AG10803 (cell line): Measurements from ENCODE around the gene PCCA.

Experiments used
- DNase-seq: peaks from one replicate; pipeline ENCODE4 v3.0.0; 2010; ENCODE audit warnings: low read depth
- H3K4me3 ChIP-seq: 2 replicates; pipeline ENCODE4 v1.5.1; 2011; ENCODE audit warnings: mild to moderate bottlenecking, low read length, control low read depth
- TF ChIP-seq, protein P1 (sequence below): conservative IDR thresholded peaks from 2 replicates; pipeline ENCODE4 v1.5.1; 2011; ENCODE audit warnings: mild to moderate bottlenecking, low read length, control low read depth, inconsistent platforms

The PCCA gene

DNA sequence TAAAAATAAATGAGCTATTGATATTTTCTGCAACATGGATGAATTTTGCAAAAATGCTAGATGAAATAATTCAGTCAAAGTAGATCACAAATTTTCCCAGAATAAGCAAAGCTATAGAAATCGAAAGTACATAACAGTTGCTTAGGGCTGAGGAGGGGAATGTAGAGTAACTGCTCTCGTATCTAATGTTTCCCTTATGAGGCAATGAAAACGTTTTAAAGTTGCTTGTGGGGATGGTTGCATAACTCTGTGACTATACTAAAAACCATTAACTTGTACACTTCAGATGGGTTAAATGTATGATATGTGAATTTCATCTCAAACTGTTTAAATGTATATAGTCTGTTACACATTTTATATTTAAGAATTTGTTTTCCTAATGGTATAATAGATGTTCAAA, 268.0 kb downstream of the PCCA start:
- TF ChIP-seq, protein P1, sequence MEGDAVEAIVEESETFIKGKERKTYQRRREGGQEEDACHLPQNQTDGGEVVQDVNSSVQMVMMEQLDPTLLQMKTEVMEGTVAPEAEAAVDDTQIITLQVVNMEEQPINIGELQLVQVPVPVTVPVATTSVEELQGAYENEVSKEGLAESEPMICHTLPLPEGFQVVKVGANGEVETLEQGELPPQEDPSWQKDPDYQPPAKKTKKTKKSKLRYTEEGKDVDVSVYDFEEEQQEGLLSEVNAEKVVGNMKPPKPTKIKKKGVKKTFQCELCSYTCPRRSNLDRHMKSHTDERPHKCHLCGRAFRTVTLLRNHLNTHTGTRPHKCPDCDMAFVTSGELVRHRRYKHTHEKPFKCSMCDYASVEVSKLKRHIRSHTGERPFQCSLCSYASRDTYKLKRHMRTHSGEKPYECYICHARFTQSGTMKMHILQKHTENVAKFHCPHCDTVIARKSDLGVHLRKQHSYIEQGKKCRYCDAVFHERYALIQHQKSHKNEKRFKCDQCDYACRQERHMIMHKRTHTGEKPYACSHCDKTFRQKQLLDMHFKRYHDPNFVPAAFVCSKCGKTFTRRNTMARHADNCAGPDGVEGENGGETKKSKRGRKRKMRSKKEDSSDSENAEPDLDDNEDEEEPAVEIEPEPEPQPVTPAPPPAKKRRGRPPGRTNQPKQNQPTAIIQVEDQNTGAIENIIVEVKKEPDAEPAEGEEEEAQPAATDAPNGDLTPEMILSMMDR, result no peak
- H3K4me3 ChIP-seq, result no peak overlapping the region
- DNase-seq, result peak; percentile 35

DNA sequence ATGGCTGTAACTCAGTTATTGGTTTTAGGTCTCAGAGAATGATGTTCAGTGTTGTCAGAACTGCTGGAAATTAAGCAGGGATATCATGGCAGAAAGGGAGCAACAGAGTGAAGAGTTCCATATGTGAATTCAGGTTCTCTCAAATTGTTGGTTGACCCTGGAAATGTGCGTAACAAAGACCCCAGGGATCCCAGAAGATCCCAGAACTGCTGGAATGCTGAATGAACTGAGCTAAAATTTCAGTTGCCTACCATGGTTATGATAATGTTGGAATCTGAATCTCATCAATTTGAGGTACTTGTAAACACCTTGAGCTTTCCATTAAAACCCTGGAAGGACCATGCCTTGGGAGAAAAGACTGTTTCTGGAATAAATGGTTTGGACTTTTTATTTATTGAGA, 268.9 kb downstream of the PCCA start:
- H3K4me3 ChIP-seq, result no peak overlapping the region
- TF ChIP-seq, protein P1, result no peak
- DNase-seq, result no peak

DNA sequence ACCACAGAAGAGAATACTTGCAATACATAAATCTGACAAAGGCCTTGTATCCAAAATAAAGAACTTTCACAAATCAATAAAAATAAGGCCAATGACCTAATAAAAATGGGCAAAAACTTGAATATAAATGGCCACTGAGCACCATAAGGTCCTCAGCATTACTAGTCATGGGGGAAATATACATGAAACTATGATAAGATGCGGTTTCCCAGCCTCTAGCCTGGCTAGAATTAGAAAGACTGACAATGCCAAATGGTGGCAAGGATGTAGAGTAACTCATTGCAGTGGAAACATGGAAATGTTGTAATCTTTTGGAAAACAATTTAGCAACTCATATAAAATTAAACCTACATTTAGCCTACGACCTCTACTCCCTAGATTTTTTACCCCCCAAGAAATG, 272.6 kb downstream of the PCCA start:
- H3K4me3 ChIP-seq, result no peak overlapping the region
- TF ChIP-seq, protein P1, result no peak
- DNase-seq, result peak; percentile 46

DNA sequence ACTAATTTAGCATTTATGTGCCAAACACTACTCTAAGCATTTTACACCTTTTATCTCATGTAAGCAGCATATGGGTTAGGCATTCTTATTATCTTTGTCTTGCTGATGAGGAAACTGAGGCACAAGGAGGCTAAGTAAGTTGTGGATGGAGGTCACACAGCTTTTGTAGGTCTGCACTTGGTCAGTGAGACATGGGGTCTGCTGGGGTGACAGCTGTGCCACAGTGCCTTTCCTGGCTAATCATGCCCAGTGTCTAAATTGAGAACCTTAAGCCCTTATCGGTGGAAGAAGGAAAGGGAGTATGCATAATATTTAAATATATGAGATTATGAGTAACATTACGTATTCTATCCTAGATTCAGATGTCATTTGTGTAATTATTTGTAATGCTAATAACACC, 273.5 kb downstream of the PCCA start:
- TF ChIP-seq, protein P1, result no peak
- DNase-seq, result no peak

DNA sequence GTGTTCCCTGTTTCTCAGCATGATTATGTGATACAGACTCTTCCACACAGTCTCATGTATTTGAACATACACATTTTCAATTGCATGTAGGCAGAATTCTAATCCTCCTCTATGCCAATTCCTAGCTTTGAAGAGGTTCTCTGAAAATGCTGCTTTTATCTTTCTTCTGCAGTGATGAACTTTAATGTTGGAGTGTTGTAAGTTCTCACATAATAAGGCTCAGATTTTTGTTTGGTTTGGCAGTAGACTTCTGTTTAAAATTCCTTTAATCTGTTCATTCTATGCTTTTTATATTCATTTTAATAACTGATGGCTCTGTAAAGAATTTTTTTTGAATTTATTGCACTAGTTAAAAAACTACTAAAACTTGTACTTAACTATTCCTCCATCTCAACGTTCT, 273.9 kb downstream of the PCCA start:
- no peak for DNase-seq
- H3K4me3 ChIP-seq, result no peak overlapping the region
- TF ChIP-seq, protein P1, result no peak

More for the DNA sequence above, 273.5 kb downstream of the PCCA start:
- no peak overlapping the region for H3K4me3 ChIP-seq

DNA sequence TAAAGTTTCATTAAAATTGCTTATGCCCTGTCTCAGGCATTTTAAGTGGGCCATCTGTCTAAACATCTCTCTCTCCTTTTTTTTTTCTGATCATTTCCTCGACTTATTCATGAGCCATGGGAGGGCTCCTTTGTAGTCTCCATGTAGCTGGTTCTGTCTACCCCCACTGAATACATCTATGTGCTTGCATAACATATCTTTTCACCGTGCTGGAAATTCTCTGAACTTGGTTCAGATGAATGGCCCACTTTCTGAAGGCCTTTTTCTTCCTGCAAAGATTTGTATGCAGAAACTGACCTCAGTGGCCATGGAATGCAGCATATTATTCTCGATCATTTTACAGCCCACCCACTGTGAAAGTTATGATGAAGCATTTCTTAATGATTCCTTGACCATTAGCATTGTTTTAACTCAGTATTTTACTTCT, 274.4 kb downstream of the PCCA start:
- TF ChIP-seq, protein P1, result no peak
- peak; percentile 42 for DNase-seq
- H3K4me3 ChIP-seq, result no peak overlapping the region

DNA sequence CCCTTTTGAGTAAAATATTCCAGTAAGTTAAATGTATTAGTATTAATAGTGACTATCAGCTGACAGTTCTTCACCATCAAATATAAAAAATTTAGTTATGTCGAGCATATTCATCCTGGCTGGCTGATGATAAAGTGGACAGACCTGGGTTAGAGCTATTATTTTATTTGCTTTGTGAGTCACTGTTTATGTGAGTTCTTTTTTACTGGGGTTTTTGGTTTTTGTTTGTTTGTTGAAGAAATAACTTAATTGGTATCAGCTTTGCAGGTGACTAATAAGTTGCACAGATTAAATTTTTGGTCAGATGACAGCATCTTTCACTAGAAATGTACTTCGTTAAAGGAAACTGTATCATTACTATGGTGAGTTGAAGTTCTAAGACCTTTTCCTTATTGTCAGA, 275.0 kb downstream of the PCCA start:
- H3K4me3 ChIP-seq, result no peak overlapping the region
- DNase-seq, result peak; percentile 2
- TF ChIP-seq, protein P1, result no peak
